Measurements from ENCODE around the gene ITLN2.
"Not testable (repeated sequence)": the region's sequence is repeated elsewhere in the genome, so short reads cannot be mapped to it uniquely, and the experiment has no call there.

- not testable (repeated sequence) for TF ChIP-seq CTCF (IDR thresholded peaks at IDR 0.05); SIN3A (IDR thresholded peaks at IDR 0.05; ENCODE audit: borderline replicate concordance, low read depth, low read length); RCOR1 (IDR thresholded peaks at IDR 0.05; ENCODE audit: low read length); GATA2 (CRISPR knock-in tag; IDR thresholded peaks at IDR 0.05); RAD21 (IDR thresholded peaks at IDR 0.05; ENCODE audit: low read length); NFIC (IDR thresholded peaks at IDR 0.05; ENCODE audit: borderline replicate concordance); EP300 (IDR thresholded peaks at IDR 0.05; ENCODE audit: borderline replicate concordance in 1 of 2, low read depth in 1 of 2, low read length in 1 of 2); JUND (IDR thresholded peaks at IDR 0.05); REST (IDR thresholded peaks at IDR 0.05; ENCODE audit: low read depth, low read length)
- TF ChIP-seq, protein P1, sequence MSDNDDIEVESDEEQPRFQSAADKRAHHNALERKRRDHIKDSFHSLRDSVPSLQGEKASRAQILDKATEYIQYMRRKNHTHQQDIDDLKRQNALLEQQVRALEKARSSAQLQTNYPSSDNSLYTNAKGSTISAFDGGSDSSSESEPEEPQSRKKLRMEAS (IDR thresholded peaks at IDR 0.05; ENCODE audit: low read depth) = not testable (repeated sequence)
Observed at GRCh38 chr1:160947174-160947759, 7.3 kb downstream of the ITLN2 start.
